Activated CD4-positive, alpha-beta T cell treated with anti-CD3 and anti-CD28 coated beads for 24 hours (primary cell): Measurements from ENCODE around the gene NISCH.

Experiments used
- DNase-seq, 2 donors: peaks; one replicate each; pipeline ENCODE4 v3.0.0-alpha.2; 2020; ENCODE audit warnings: low read depth in 2 of 2

NISCH gene

GRCh38 chr3:52471371-52472238, 16.2 kb downstream of the NISCH start:
- DNase-seq: no peak

GRCh38 chr3:52472239-52473000, 17.0 kb downstream of the NISCH start:
- DNase-seq: no peak

GRCh38 chr3:52473026-52473425, 17.6 kb downstream of the NISCH start:
- DNase-seq: no peak

DNA sequence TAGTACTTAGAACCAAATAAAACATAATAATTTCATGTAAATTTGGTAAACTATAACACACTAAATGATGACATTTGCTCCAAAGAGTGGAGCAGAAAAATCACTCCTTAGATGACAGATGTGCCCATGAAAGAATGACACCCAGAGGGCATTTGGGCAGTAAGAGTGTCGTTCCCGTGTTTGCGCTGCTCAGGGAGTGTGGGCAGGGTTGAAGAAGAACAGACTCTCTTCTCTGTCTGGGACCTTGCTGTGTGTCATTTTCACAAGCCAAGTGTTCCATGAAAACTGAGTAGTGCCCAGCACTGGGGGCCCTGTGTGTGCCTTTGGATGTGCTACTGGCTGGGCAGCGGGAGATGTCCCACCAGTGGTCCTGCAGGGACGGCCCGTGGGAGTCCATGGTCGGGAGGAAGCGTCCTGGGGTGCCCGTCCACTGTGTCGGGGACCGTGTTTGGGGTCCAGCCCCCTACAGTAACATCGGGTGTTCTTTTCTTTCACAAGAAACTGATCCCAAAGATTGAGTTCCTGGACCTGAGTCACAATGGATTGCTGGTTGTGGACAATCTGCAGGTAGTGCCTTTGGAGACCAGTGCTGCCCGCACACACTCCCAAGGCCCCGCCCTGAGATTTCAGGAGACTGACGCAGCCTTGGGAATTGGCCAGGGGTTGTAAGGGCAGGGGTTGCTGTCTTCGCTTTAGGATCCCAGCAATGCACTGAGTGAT, 21.8 kb downstream of the NISCH start:
- no peak for DNase-seq

DNA sequence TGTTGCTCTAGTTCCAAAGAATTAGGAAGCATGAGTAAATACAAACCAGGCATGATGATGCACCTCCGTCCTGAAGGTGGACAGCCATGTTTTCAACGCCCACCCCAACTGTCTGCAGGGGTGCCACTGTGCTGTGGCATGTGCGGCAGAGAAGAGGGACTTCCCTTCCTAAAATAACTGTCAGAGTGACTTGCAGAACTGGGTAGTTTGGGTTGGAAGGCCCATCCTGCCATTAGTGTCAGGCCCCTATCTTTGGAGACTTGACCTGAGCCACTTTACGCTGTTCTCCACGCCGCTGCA, 22.3 kb downstream of the NISCH start:
- no peak for DNase-seq

DNA sequence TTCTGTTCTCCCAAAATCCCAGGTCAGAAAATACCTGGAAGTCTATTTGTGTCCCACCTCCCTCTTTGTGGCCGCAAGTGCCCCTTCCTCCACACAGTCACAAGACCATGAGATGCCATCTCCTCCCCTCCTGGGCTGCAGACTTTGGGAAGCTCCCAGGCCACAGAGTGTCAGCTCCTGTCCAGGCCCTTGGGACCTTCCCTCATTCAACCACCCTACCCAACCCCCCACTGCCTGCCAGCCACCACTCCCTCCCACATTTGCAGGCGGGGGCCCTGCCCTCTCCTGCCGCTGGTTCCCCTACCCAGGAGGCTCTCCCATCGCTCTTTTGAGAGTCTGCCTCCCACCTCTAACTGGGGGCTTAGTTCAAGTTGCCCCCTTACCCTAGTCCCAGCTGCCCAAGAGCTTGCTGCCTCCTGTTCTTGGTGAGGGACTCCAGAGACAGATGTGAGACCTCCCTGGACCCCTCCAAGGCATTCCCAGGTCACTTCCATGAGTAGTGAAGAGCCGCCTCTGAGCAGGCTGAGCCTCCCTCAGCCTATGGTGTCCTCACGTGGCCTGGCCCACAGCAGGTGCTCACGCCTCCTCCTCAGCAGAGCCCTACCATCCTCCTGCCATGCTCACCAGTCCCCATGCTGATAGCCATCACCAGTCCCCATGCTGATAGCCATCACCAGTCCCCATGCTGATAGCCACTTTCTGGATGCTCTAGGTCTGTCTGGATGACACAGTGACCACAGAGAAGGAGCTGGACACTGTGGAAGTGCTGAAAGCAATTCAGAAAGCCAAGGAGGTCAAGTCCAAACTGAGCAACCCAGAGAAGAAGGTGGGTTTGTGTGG, 23.9 kb downstream of the NISCH start:
- no peak for DNase-seq

DNA sequence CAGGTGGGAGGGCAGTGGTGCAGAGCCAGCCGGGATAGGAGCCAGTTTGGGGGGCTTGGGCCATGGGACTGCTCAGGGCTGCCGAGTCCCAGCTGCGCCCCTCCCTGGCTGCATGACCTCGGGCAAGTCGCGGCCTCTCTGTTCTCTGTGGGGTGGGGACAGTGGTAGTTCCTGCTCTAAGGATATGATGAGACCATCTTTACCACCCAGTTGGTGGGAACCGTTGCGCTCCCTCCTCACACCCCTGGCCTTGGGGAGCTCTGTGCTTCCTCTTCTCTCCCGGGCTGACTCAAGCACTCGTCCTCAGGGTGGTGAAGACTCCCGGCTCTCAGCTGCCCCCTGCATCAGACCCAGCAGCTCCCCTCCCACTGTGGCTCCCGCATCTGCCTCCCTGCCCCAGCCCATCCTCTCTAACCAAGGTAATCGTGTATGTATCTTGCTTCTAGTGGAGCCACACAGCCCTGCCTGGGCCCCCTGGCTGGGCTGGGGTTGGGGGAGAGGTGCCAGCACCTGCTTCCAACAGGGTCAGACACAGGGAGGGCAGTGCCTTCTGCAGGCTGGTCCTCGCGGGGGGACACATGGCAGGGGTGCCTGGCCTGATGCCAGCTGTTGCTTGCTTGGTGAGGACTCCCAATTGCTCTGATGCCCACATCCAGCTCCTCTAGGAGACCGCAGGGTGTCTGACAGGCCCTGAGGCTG, 24.6 kb downstream of the NISCH start:
- no peak for DNase-seq

- no peak for DNase-seq
Measured at GRCh38 chr3:52480768-52481715, 25.6 kb downstream of the NISCH start.

DNA sequence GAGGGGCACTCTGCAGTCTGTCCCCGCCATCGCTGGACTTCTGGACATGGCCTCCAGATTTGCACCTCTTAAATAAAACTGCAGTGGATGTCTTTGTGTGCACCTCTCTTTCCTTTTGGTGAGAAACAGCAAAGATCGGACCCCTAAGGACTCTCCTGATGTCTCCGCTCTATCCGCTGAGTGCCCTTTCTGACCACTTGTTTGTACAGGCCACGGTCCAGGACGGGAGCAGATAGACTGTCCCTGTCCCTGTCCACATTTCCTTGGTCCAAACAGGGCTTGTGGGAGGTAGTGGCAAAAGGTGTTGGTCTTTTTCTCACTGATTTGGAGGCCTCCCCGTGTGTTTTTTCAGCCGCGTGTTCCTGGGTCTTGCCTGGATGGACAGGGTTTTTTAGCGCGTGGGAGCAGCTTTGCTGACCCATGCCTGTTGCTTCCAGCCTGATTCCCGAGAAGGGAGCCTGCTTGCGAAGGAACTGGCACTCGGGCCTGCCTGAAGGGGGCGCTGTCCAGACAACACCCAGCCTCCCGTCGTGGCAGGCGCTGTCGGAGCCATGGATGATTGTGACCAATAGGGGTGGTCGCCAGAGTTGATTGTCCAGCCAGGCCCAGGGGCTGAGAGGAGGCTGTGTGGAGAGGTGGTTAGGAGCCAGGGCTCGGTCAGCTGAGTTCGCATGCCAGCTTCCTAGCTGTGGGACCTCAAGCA, 26.6 kb downstream of the NISCH start:
- DNase-seq: no peak

- no peak for DNase-seq
Measured at GRCh38 chr3:52483081-52483480, 27.7 kb downstream of the NISCH start.

- DNase-seq: no peak
Measured at GRCh38 chr3:52483577-52484381, 28.4 kb downstream of the NISCH start.

DNA sequence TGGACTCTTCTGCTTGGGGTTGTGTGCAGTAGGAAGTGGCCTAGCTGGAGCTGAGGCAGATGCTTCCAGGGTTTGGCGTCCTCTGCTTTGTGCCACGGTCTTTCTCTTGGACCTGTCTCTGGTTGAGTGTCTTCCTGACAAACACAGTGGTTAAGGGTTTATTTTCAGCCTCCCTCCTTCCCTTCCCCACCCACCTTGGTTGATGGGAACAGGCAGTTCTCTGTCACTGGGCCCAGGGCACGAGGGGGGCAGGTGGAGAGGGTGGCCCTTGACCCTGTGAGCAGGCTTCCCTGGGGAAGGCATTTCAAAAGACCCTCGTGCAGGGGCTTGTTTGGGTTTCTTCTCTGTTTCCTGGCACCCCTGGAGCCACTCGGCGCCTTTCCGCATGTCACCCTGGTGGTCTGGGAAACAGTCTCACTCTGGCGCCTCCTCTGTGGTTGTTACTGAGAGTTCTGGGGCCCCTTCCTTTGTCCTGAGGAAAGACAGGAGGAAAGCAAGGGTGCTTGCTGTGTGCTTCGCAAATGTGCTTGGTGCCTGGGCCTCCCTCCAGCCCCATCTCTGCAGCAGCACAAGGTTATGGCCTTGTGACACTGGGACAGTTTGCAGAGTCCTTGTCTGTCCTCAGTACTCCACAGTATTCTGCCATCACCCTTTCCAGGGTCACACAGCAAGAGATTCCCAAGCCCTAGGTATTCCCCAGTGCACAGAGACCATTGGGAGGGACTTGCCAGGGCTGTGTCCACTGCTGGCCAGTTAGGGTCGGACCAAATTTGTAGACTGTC, 29.5 kb downstream of the NISCH start:
- DNase-seq: no peak

DNA sequence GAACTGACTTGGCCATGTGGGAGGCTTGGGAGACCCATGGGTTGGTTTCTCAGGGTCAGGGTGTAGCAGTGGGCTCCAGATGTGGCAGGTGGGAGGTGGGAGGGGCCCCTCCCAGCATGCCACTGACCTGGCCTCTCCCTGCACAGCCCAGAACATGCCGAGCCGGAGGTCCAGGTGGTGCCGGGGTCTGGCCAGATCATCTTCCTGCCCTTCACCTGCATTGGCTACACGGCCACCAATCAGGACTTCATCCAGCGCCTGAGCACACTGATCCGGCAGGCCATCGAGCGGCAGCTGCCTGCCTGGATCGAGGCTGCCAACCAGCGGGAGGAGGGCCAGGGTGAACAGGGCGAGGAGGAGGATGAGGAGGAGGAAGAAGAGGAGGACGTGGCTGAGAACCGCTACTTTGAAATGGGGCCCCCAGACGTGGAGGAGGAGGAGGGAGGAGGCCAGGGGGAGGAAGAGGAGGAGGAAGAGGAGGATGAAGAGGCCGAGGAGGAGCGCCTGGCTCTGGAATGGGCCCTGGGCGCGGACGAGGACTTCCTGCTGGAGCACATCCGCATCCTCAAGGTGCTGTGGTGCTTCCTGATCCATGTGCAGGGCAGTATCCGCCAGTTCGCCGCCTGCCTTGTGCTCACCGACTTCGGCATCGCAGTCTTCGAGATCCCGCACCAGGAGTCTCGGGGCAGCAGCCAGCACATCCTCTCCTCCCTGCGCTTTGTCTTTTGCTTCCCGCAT, 31.8 kb downstream of the NISCH start:
- no peak for DNase-seq

- no peak for DNase-seq
Measured at GRCh38 chr3:52487788-52488691, 32.6 kb downstream of the NISCH start.

GRCh38 chr3:52488746-52489145, 33.3 kb downstream of the NISCH start:
- no peak for DNase-seq

- DNase-seq: no peak
Measured at GRCh38 chr3:52489453-52489852, 34.0 kb downstream of the NISCH start.
